ENCODE results near the gene SFSWAP.

The SFSWAP gene

DNA sequence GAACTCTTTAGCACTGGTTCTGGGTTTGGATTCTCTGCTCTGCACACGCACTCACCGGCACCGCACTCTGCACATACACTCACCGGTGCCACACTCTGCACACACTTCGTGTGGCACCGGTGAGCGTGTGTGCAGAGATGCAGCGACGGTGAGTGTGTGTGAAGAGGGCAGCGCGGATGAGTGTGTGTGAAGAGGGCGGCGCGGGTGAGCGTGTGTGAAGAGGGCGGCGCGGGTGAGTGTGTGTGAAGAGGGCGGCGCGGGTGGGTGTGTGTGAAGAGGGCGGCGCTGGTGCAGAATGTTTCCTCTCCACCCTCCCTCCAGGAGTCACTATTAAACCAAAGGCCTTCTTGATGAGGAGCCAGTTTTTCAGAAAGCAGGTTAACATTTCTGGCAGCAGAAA lies 68.1 kb downstream of the SFSWAP start:
- Histone ChIP-seq H3K27ac (no peak overlapping the region), H3K4me3 (no peak overlapping the region)
- TF ChIP-seq, protein P1, sequence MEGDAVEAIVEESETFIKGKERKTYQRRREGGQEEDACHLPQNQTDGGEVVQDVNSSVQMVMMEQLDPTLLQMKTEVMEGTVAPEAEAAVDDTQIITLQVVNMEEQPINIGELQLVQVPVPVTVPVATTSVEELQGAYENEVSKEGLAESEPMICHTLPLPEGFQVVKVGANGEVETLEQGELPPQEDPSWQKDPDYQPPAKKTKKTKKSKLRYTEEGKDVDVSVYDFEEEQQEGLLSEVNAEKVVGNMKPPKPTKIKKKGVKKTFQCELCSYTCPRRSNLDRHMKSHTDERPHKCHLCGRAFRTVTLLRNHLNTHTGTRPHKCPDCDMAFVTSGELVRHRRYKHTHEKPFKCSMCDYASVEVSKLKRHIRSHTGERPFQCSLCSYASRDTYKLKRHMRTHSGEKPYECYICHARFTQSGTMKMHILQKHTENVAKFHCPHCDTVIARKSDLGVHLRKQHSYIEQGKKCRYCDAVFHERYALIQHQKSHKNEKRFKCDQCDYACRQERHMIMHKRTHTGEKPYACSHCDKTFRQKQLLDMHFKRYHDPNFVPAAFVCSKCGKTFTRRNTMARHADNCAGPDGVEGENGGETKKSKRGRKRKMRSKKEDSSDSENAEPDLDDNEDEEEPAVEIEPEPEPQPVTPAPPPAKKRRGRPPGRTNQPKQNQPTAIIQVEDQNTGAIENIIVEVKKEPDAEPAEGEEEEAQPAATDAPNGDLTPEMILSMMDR (IDR thresholded peaks at IDR 0.05), result no peak
- no peak for DNase-seq (ENCODE audit: low spot score)

DNA sequence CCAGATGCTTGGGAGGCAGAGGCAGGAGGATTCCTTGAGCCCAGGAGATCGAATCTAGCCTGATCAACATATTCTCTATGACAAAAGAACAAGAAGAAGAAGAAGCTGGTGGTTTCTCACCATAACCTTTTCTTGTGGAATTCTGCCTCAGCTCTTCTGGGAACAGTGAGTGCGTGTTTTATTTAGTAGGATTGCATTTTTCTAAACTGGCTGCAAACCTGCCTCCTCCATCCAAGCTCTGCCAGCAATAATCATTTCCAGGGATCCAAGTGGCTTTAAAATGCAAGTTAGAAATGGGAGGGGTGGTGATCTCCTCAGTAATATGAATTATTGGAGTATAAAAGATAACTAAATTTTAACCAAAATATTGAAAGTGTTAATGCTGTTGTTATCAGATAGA lies 71.2 kb downstream of the SFSWAP start:
- no peak overlapping the region for H3K27ac ChIP-seq
- no peak for DNase-seq (ENCODE audit: low spot score)
- TF ChIP-seq, protein P1 (IDR thresholded peaks at IDR 0.05), result no peak
- H3K4me3 ChIP-seq, result no peak overlapping the region

DNA sequence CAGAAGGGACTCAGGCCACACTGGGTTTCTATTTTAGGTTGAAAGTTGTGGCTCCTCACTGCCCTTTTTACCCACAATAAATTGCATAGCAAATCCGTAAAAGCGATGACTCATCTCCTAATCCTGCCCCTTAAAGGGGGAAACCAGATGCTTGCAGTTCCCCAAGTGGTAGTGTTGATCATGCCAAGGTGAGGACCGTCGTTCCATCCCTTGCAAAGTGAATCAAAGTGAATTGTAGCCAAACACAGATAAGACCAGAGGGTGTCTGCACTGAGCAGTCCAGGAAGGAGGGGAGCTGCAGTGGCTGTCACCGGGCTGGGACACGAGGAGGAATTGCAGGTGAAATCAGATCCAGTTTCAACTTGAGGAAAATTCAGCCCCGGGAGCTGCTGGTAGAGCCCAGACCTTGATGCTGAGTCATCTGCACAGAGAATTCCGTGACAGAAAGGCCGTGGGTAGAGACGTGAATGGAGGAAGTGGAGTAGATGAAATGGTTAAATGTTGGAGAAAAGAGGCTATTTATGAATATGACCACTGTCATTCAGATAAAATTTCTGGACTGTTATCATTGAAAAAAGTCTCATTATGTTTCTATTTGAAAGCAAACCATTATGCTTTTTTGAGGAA lies 73.1 kb downstream of the SFSWAP start:
- peak overlapping the region; percentile 50 for H3K4me3 ChIP-seq
- peak overlapping the region; percentile 21 to 61 for H3K27ac ChIP-seq
- no peak for DNase-seq (ENCODE audit: low spot score)
- TF ChIP-seq, protein P1 (IDR thresholded peaks at IDR 0.05), result no peak

DNA sequence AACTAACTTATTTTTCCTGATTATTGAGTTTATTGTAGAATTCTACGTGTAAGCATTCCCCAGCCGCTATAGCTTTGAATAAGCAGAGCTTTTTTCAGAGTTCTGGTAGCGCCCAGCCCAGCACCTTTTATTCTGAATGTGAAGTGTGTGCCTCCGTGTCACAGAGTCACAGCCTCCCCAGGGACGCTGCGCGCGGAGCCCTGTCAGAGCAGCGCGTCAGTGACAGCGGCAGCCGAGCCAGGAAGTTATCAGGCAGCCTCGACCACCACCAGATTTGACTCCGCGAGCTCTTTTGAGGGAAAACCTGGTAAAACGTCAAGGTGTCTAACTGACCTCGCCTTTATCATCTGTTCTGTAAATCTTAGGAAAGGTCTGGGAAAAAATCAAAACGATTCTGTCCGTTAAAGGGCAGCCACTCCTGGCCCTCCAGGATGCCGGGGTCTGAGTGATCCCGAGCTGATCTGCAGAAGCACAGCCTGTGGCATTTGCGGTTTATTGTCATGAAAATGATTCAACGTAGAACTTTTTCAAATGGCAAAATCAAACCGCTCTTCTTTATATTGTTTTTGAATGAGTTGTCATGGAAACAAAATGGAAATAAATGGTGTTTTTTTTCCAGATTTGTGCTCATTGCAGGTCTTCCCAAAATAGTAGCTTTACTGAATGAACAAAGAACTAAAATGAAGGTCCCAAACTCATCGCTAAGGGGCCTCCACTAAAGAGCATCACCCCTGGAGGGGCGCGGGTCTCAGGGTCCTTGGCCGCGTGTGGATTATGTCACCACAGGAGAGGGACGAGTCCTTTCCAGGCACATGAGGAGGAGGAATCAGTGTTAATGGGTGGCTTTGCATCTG lies 74.2 kb downstream of the SFSWAP start:
- Histone ChIP-seq H3K27ac (no peak overlapping the region), H3K4me3 (no peak overlapping the region)
- DNase-seq (ENCODE audit: low spot score), result no peak
- TF ChIP-seq, protein P1 (IDR thresholded peaks at IDR 0.05), result no peak

DNA sequence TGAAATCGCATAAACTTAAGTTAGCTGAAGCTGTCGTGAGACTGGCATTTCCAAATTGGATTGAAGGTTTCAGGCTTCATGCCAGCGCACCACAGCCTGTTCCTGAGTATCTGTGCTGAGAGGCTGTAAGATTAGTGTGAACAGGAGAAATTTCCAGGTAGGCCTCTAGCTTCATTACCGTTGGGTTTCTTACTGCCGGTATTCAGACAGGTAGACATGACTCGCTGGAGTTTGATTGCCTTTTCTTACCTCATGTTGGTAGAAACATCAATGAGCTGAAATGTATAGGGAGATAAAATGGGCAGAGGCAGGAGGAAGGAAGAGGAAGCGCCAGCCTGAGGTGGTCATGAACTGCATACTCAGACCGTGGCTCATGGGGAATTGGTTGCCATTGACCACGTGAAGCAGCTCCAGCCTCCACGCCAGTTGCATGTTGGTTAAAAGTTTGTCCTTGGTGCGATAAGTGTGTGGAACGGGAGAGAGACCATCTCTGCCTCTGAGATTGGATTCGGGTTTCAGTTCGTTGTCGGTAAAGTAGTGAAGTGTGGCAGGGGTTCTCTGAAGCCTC lies 75.0 kb downstream of the SFSWAP start:
- Histone ChIP-seq H3K27ac (no peak overlapping the region), H3K4me3 (no peak overlapping the region)
- no peak for DNase-seq (ENCODE audit: low spot score)
- TF ChIP-seq, protein P1 (IDR thresholded peaks at IDR 0.05), result no peak

DNA sequence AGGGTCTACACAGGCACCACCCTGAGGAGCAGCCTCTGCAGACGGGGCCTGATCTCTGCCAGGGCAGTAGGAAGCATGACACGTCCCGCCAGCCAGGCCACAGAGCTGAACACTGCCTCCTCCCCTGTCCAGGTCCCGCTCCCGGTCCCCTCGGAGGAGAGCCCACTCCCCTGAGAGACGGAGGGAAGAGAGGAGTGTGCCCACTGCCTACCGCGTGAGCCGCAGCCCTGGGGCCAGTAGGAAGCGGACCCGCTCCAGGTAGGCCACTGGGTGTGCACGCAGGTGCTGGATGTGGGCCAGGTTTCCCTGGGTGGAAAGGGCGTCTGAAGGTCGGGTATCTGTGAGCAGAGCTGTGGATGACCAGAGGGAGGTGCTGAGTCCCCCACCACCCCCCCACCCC lies 75.4 kb downstream of the SFSWAP start:
- Histone ChIP-seq H3K4me3 (no peak overlapping the region), H3K27ac (no peak overlapping the region)
- DNase-seq (ENCODE audit: low spot score), result no peak
- TF ChIP-seq, protein P1 (IDR thresholded peaks at IDR 0.05), result no peak
